Right lobe of liver (tissue), 6 donors: ENCODE results near the gene ITPR2. TPM values are rescaled to one million over a fixed set of nuclear protein-coding genes. Genes with fewer than 3 reads are reported as not detected.

Source experiments
- ATAC-seq, 4 donors: fragments of 200-7000 bp; cut with Tn5 transposase; one replicate each; pipeline ENCODE4 v1.9.1; 2020; ENCODE audit warnings: mild to moderate bottlenecking in 4 of 4, moderate library complexity in 4 of 4
- DNase-seq, 3 donors: peaks; one replicate each; pipeline ENCODE4 v3.0.0-alpha.2; 2020
- H3K27ac ChIP-seq, 3 donors: fragments of 200-600 bp; one replicate each; pipeline ENCODE4 v1.8.0; 2022
- H3K27me3 ChIP-seq, 2 donors: fragments of 200-600 bp; one replicate each; pipeline ENCODE4 v1.8.0; 2022
- H3K36me3 ChIP-seq, 4 donors: fragments of 200-600 bp; sonication (generic) in 1 of 4; one replicate each; pipeline versions ENCODE4 v1.5.1 to v1.8.0; 2017 to 2022; ENCODE audit warnings: control low read depth in 1 of 4
- H3K4me1 ChIP-seq, 4 donors: fragments of 200-600 bp; sonication (generic) in 1 of 4; one replicate each; pipeline versions ENCODE4 v1.5.1 to v1.8.0; 2017 to 2022; ENCODE audit warnings: control low read depth in 1 of 4
- H3K4me3 ChIP-seq, 3 donors: fragments of 200-600 bp; one replicate each; pipeline ENCODE4 v1.8.0; 2022
- H3K9me3 ChIP-seq, 4 donors: fragments of 200-600 bp; sonication (generic) in 1 of 4; one replicate each; pipeline versions ENCODE4 v1.5.1 to v1.8.0; 2017 to 2022; ENCODE audit warnings: control low read depth in 1 of 4
- CTCF ChIP-seq, 4 donors: fragments of 200-600 bp in 3 of 4; fragments of 450-650 bp in 1 of 4; IDR thresholded peaks; one replicate each; pipeline versions ENCODE4 v1.5.1 to v1.8.0; 2016 to 2022; ENCODE audit warnings: antibody characterized with exemption in 4 of 4, mild to moderate bottlenecking in 2 of 4
- POLR2A ChIP-seq: fragments of 450-650 bp; IDR thresholded peaks from one replicate; pipeline ENCODE4 v1.6.1; 2017; ENCODE audit warnings: antibody characterized with exemption, mild to moderate bottlenecking
- WGBS: methylation state at CpG from one replicate; pipeline ENCODE4 v1.1.6; 2018; ENCODE audit warnings: low coverage, low lambda C conversion rate; ENCODE audit not compliant: insufficient coverage; ENCODE audit errors: missing lambda C conversion rate; 5-methylcytosine and 5-hydroxymethylcytosine counted together
- intact Hi-C, 2 donors: fragments of 100-400 bp; cut with DNase I; formaldehyde crosslinking; loops; one replicate each; pipeline versions ENCODE4 v1.11.2 to v1.14.1; 2022
- total RNA-seq, 6 experiments: library from RNA; depleted of rRNA in 2 of 6; stranded (reverse); fragments of >200 nt in 2 of 6; fragmentation: NEBNext Ultra II Directional in 3 of 6; extraction: Animal tissue kit (Norgen Biotek cat#: 25700) in 3 of 6; gene quantifications; one replicate each; pipeline versions ENCODE4 v1.1.0 to v1.2.4, GENCODE V29; 2016 to 2023
- donor health status: DM: no; HTN: yes; CAD: no.
- donor health status: DM: no; HTN: no; CAD: no.
- donor health status: DM: no; HTN: no; CAD: no.
- donor health status: DM: no; HTN: yes; CAD: no.
- donor health status: DM: no; HTN: yes; CAD: no.

The ITPR2 gene
- total RNA-seq, 6 experiments from 2014 or later, result 39.3 to 114 (median 57.2) TPM

GRCh38 chr12:26499979-26500640 lies 332.9 kb downstream of the ITPR2 start:
- Histone ChIP-seq H3K36me3 (peaks cover 0 to 4% (median 0%) of the 10 kb centered on the region in 4 donors), H3K4me1 (no peaks in the 10 kb centered on the region), H3K27me3 (no peaks in the 10 kb centered on the region), H3K27ac (no peak overlapping the region), H3K9me3 (no peaks in the 10 kb centered on the region), H3K4me3 (no peak overlapping the region)
- no peak for DNase-seq
- no peak for ATAC-seq
- intact Hi-C loops, result no loop called here
- WGBS, result 100% methylated on average over 1 of the region's 1 CpG
- no peak for TF ChIP-seq CTCF (IDR thresholded peaks at IDR 0.05)
- TF ChIP-seq POLR2A, result no peak

- no peak for DNase-seq
- no peaks in the 10 kb centered on the region for H3K4me1 ChIP-seq
- peaks cover 0 to 22% (median 2%) of the 10 kb centered on the region in 4 donors for H3K36me3 ChIP-seq
- H3K9me3 ChIP-seq, result no peaks in the 10 kb centered on the region
- WGBS, result 56% methylated on average over 1 of the region's 1 CpG
- intact Hi-C loops, result no loop called here
- H3K27me3 ChIP-seq, result no peaks in the 10 kb centered on the region
- H3K4me3 ChIP-seq, result no peak overlapping the region
- ATAC-seq, result peak; percentile 39 to 79 (median 72)
- TF ChIP-seq POLR2A (no peak), CTCF (IDR thresholded peaks at IDR 0.05) (no peak)
- H3K27ac ChIP-seq, result no peak overlapping the region
Observed at GRCh38 chr12:26496170-26496569, 336.8 kb downstream of the ITPR2 start.

DNA sequence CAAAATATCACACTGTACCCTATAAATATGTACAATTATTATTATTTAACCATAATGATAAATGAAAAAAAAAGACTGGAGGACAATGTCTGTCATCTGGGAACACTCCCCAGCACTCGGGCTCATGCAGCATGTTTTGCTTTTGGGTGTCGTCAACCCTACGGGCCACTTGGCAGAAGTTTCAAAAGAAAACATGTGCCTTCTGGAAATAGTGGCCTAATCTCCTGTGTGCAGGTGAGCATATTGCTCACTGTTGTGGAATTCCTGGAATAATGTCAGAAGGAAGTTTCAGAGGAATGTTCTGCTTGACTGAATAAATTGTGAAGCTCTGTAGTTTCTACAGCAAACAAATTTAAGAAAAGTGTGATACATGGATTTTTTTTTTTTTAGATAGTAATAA lies 339.3 kb downstream of the ITPR2 start:
- peaks cover 0 to 22% (median 2%) of the 10 kb centered on the region in 4 donors for H3K36me3 ChIP-seq
- TF ChIP-seq POLR2A, result no peak
- no peaks in the 10 kb centered on the region for H3K4me1 ChIP-seq
- no peak overlapping the region for H3K4me3 ChIP-seq
- no peak for DNase-seq
- intact Hi-C loops, result no loop called here
- no peaks in the 10 kb centered on the region for H3K27me3 ChIP-seq
- ATAC-seq, result peak in 3 of 4 donors; percentile 39 to 79 (median 47)
- no peaks in the 10 kb centered on the region for H3K9me3 ChIP-seq
- WGBS, result 40% methylated on average over 3 of the region's 3 CpGs
- H3K27ac ChIP-seq, result no peak overlapping the region

GRCh38 chr12:26492406-26492805 lies 340.6 kb downstream of the ITPR2 start:
- 89% methylated on average over 1 of the region's 1 CpG for whole genome bisulfite sequencing
- Histone ChIP-seq H3K27me3 (no peaks in the 10 kb centered on the region), H3K4me3 (no peak overlapping the region), H3K27ac (no peak overlapping the region), H3K36me3 (peaks cover 0 to 30% (median 2%) of the 10 kb centered on the region in 4 donors), H3K4me1 (no peaks in the 10 kb centered on the region), H3K9me3 (no peaks in the 10 kb centered on the region)
- no peak for ATAC-seq
- intact Hi-C loops, result no loop called here
- TF ChIP-seq POLR2A (no peak), CTCF (IDR thresholded peaks at IDR 0.05) (no peak)
- no peak for DNase-seq

DNA sequence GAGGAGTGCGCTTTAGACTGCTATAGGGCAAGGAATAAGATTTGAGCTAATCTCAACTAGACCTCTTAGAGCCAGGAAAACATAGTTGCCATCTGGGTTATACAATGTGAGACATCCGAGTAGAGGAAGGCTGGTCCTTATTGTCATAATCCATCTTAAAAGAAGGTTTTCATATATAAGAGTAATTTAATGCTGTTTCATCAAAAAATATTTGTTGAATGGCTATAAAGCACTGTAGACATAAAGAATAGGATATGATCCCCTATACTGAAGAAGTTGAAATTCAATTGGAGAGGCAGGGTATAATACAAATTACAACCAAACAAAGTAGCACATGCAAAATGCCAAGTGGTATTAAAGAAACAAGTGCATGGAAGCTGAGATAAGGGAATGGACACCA lies 343.1 kb downstream of the ITPR2 start:
- no peaks in the 10 kb centered on the region for H3K9me3 ChIP-seq
- H3K4me3 ChIP-seq, result no peak overlapping the region
- WGBS, result 100% methylated on average over 2 of the region's 2 CpGs
- H3K36me3 ChIP-seq, result peaks cover 0 to 54% (median 2%) of the 10 kb centered on the region in 4 donors
- H3K4me1 ChIP-seq, result no peaks in the 10 kb centered on the region
- ATAC-seq, result no peak
- no peak for DNase-seq
- H3K27ac ChIP-seq, result no peak overlapping the region
- no peaks in the 10 kb centered on the region for H3K27me3 ChIP-seq
- intact Hi-C loops, result no loop called here
- TF ChIP-seq CTCF (IDR thresholded peaks at IDR 0.05) (no peak), POLR2A (no peak)
